ENCODE data around the gene ASGR1.

The ASGR1 gene

GRCh38 chr17:7179317-7180254 is at the start of gene ASGR1:
ASGR1 (minus strand) TSS chr17:7179370; CDS start chr17:7178563, 807 bp downstream.
- DNase-seq (ENCODE audit: extremely low read depth, low read depth) = no peak
- TF ChIP-seq CTCF (IDR thresholded peaks at IDR 0.05; ENCODE audit: low read depth, low read length) = no peak

- TF ChIP-seq CTCF (IDR thresholded peaks at IDR 0.05; ENCODE audit: low read depth, low read length) = no peak
Measured at GRCh38 chr17:7228920-7229319, 49.8 kb upstream of the ASGR1 start.

GRCh38 chr17:7226721-7227710 is 47.8 kb upstream of the ASGR1 start:
- no peak for TF ChIP-seq CTCF (IDR thresholded peaks at IDR 0.05; ENCODE audit: low read depth, low read length)
- no peak for DNase-seq (ENCODE audit: extremely low read depth, low read depth)

More at GRCh38 chr17:7228920-7229319, 49.8 kb upstream of the ASGR1 start:
- DNase-seq (ENCODE audit: extremely low read depth, low read depth) = no peak

- DNase-seq (ENCODE audit: extremely low read depth, low read depth) = no peak
Measured at GRCh38 chr17:7225711-7226331, 46.7 kb upstream of the ASGR1 start.

GRCh38 chr17:7224661-7225111 is 45.5 kb upstream of the ASGR1 start:
- DNase-seq (ENCODE audit: extremely low read depth, low read depth) = no peak
- no peak for TF ChIP-seq CTCF (IDR thresholded peaks at IDR 0.05; ENCODE audit: low read depth, low read length)

More at GRCh38 chr17:7225711-7226331, 46.7 kb upstream of the ASGR1 start:
- no peak for TF ChIP-seq CTCF (IDR thresholded peaks at IDR 0.05; ENCODE audit: low read depth, low read length)

GRCh38 chr17:7224110-7224509 is 44.9 kb upstream of the ASGR1 start:
- no peak for DNase-seq (ENCODE audit: extremely low read depth, low read depth)
- no peak for TF ChIP-seq CTCF (IDR thresholded peaks at IDR 0.05; ENCODE audit: low read depth, low read length)
